GM12878 (cell line): ENCODE data around the gene ACTRT3.

Experiments
- CHD2 ChIP-seq: IDR thresholded peaks from 2 replicates; pipeline ENCODE4 v1.6.1; 2011; ENCODE audit warnings: low read depth, low read length, improper control_type of control experiment, borderline replicate concordance
- CTCF ChIP-seq, 3 experiments: IDR thresholded peaks in 2 of 3; conservative IDR thresholded peaks in 1 of 3; 2 replicates each; pipeline ENCODE4 v1.5.1; 2011; ENCODE audit warnings: low read depth in 3 of 3, low read length in 3 of 3, mild to moderate bottlenecking in 3 of 3, control low read depth in 2 of 3, moderate library complexity in 2 of 3, inconsistent platforms in 1 of 3, mixed read lengths in 1 of 3; ENCODE audit not compliant: control insufficient read depth in 2 of 3, insufficient read depth in 1 of 3; ENCODE audit errors: extremely low read depth in 1 of 3
- EZH2 ChIP-seq: IDR thresholded peaks from 2 replicates; pipeline ENCODE4 v1.6.1; 2012; ENCODE audit warnings: low read depth, mild to moderate bottlenecking, control low read depth, inconsistent platforms, low read length, borderline replicate concordance; ENCODE audit not compliant: control insufficient read depth
- IRF4 ChIP-seq: IDR thresholded peaks from 2 replicates; pipeline ENCODE4 v1.6.1; 2011; ENCODE audit warnings: low read depth, low read length
- MTA3 ChIP-seq: IDR thresholded peaks from 2 replicates; pipeline ENCODE4 v1.6.1; 2012; ENCODE audit warnings: low read length, inconsistent platforms, borderline replicate concordance
- NFYA ChIP-seq: IDR thresholded peaks from 2 replicates; pipeline ENCODE4 v1.6.1; 2011; ENCODE audit warnings: low read depth, mild to moderate bottlenecking, low read length, improper control_type of control experiment, borderline replicate concordance
- NRF1 ChIP-seq: conservative IDR thresholded peaks from 2 replicates; pipeline ENCODE4 v1.6.1; 2011; ENCODE audit warnings: mild to moderate bottlenecking, low read depth, low read length, improper control_type of control experiment
- POLR2A ChIP-seq: IDR thresholded peaks from 2 replicates; pipeline ENCODE4 v1.6.1; 2011; ENCODE audit warnings: low read depth, mild to moderate bottlenecking, low read length
- SMC3 ChIP-seq: IDR thresholded peaks from 2 replicates; pipeline ENCODE4 v1.6.1; 2011; ENCODE audit warnings: low read length, improper control_type of control experiment, borderline replicate concordance
- ZNF687 ChIP-seq: fragments of 450-650 bp; IDR thresholded peaks from 2 replicates; pipeline ENCODE4 v1.6.1; 2017; ENCODE audit warnings: mild to moderate bottlenecking, moderate library complexity
- TF ChIP-seq, protein P1 (sequence below): fragments of 450-650 bp; IDR thresholded peaks from 2 replicates; pipeline ENCODE4 v1.6.1; 2017; ENCODE audit warnings: mild to moderate bottlenecking
- TF ChIP-seq, protein P2 (sequence below): IDR thresholded peaks from 2 replicates; pipeline ENCODE4 v1.6.1; 2012; ENCODE audit warnings: low read depth, low read length, improper control_type of control experiment

DNA sequence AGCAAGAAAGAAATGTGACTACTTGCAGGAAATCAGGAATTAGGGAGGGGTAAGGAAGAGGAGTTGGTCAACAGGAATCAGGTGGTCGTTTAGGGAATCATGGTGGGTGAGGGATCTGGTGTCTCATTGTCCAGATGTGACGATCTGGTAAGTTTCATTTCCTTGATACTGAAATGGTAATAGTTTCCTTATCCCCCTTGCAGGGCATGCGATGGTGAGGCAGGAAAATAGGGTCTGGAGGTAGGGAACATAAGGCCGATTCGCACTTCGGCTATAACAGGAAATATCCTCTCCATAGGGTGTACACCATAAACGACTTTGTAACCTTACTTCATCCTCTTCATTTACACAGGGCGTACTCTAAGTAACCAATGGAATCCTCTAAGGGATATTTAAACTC is 43.9 kb upstream of the ACTRT3 start:
- TF ChIP-seq CHD2, result no peak
- TF ChIP-seq, protein P1, sequence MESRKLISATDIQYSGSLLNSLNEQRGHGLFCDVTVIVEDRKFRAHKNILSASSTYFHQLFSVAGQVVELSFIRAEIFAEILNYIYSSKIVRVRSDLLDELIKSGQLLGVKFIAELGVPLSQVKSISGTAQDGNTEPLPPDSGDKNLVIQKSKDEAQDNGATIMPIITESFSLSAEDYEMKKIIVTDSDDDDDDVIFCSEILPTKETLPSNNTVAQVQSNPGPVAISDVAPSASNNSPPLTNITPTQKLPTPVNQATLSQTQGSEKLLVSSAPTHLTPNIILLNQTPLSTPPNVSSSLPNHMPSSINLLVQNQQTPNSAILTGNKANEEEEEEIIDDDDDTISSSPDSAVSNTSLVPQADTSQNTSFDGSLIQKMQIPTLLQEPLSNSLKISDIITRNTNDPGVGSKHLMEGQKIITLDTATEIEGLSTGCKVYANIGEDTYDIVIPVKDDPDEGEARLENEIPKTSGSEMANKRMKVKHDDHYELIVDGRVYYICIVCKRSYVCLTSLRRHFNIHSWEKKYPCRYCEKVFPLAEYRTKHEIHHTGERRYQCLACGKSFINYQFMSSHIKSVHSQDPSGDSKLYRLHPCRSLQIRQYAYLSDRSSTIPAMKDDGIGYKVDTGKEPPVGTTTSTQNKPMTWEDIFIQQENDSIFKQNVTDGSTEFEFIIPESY, result no peak
- no peak for TF ChIP-seq NFYA
- no peak for TF ChIP-seq CTCF (IDR thresholded peaks at IDR 0.05 in 2 of 3, conservative IDR thresholded peaks at IDR 0.05 in 1 of 3; ENCODE audit: control insufficient read depth in 2 of 3, extremely low read depth in 1 of 3, insufficient read depth in 1 of 3, low read depth in 3 of 3, low read length in 3 of 3)
- TF ChIP-seq SMC3, result no peak
- no peak for TF ChIP-seq EZH2
- TF ChIP-seq, protein P2, sequence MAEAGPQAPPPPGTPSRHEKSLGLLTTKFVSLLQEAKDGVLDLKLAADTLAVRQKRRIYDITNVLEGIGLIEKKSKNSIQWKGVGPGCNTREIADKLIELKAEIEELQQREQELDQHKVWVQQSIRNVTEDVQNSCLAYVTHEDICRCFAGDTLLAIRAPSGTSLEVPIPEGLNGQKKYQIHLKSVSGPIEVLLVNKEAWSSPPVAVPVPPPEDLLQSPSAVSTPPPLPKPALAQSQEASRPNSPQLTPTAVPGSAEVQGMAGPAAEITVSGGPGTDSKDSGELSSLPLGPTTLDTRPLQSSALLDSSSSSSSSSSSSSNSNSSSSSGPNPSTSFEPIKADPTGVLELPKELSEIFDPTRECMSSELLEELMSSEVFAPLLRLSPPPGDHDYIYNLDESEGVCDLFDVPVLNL, result no peak
- TF ChIP-seq NRF1, result no peak
- no peak for TF ChIP-seq ZNF687
- TF ChIP-seq IRF4, result no peak
- TF ChIP-seq MTA3, result peak; percentile 78; the same call in 1 of the 2 replicates
- no peak for TF ChIP-seq POLR2A
